SK-N-SH (cell line): ENCODE data around the gene CCR5. TPM values are rescaled to one million over a fixed set of nuclear protein-coding genes. Genes with fewer than 3 reads are reported as not detected.

ENCODE experiments used
- CTCF ChIA-PET: fragments of 300-600, 350-600 bp; formaldehyde crosslinking; extraction: SDS; loops from one replicate; lab custom pipeline; 2021; lab: Yijun Ruan, JAX
- POLR2A ChIA-PET: fragments of 350-600 bp; sonication (Branson Sonifier 250); formaldehyde crosslinking; extraction: SDS; loops from one replicate; lab custom pipeline; 2020; ENCODE audit warnings: antibody characterized with exemption, inconsistent platforms; lab: Yijun Ruan, JAX
- DNase-seq: peaks from one replicate; pipeline ENCODE4 v3.0.0; 2012
- H2AFZ ChIP-seq: fragments of 200-600 bp; sonication (generic); 2 replicates; pipeline ENCODE4 v1.8.1; 2016; ENCODE audit warnings: antibody characterized with exemption, mild to moderate bottlenecking, low read depth
- H3F3A ChIP-seq: fragments of 200-600 bp; sonication (generic); replicated peaks from 2 replicates; pipeline ENCODE3; 2016; ENCODE audit warnings: antibody characterized with exemption, mild to moderate bottlenecking; ENCODE audit not compliant: insufficient read depth
- H3K27ac ChIP-seq, 2 experiments: fragments of 200-500 bp in 1 of 2; fragments of 200-600 bp in 1 of 2; sonication (Bioruptor generic) in 1 of 2; sonication (generic), shearing (Covaris generic) in 1 of 2; 2 replicates each; pipeline versions ENCODE4 v1.5.1 to v1.6.1; 2014 to 2016; ENCODE audit warnings: low read depth in 2 of 2, inconsistent platforms in 1 of 2, low read length in 1 of 2, mild to moderate bottlenecking in 1 of 2, mixed read lengths in 1 of 2
- H3K27me3 ChIP-seq: fragments of 200-600 bp; sonication (generic), shearing (Covaris generic); 2 replicates; pipeline ENCODE4 v1.6.1; 2016; ENCODE audit warnings: mixed run types; ENCODE audit not compliant: insufficient read depth
- H3K36me3 ChIP-seq, 2 experiments: fragments of 200-500 bp in 1 of 2; fragments of 200-600 bp in 1 of 2; sonication (Bioruptor generic) in 1 of 2; sonication (generic) in 1 of 2; replicated peaks in 1 of 2; 2 replicates each; pipeline versions ENCODE3 to v1.5.1; 2014 to 2016; ENCODE audit warnings: low read length in 1 of 2, mild to moderate bottlenecking in 1 of 2; ENCODE audit not compliant: insufficient read depth in 2 of 2, control insufficient read depth in 1 of 2
- H3K4me1 ChIP-seq, 2 experiments: fragments of 200-500 bp in 1 of 2; fragments of 200-600 bp in 1 of 2; sonication (Bioruptor generic) in 1 of 2; sonication (generic), shearing (Covaris generic) in 1 of 2; 2 replicates each; pipeline versions ENCODE4 v1.5.1 to v1.6.1; 2014 to 2016; ENCODE audit warnings: low read depth in 1 of 2, low read length in 1 of 2, mixed run types in 1 of 2; ENCODE audit not compliant: insufficient read depth in 2 of 2, control insufficient read depth in 1 of 2
- H3K4me2 ChIP-seq: fragments of 200-600 bp; sonication (generic), shearing (Covaris generic); 2 replicates; pipeline ENCODE4 v1.6.1; 2017; ENCODE audit warnings: mixed run types
- H3K4me3 ChIP-seq, 2 experiments: fragments of 200-500 bp in 1 of 2; fragments of 200-600 bp in 1 of 2; sonication (Bioruptor generic) in 1 of 2; sonication (generic), shearing (Covaris generic) in 1 of 2; 2 replicates each; pipeline versions ENCODE4 v1.5.1 to v1.8.1; 2014 to 2016; ENCODE audit warnings: low read depth in 2 of 2, inconsistent platforms in 1 of 2, low read length in 1 of 2, mild to moderate bottlenecking in 1 of 2, mixed read lengths in 1 of 2, moderate library complexity in 1 of 2
- H3K79me2 ChIP-seq: fragments of 200-600 bp; sonication (generic); 2 replicates; pipeline ENCODE4 v1.8.1; 2017; ENCODE audit warnings: mild to moderate bottlenecking; ENCODE audit not compliant: insufficient read depth
- H3K9ac ChIP-seq: fragments of 200-600 bp; sonication (generic); 2 replicates; pipeline ENCODE4 v1.6.1; 2017; ENCODE audit warnings: mixed run types
- H3K9me2 ChIP-seq: fragments of 200-600 bp; sonication (generic); 2 replicates; pipeline ENCODE4 v1.6.1; 2017; ENCODE audit warnings: mixed run types
- H3K9me3 ChIP-seq: fragments of 200-600 bp; sonication (generic); 2 replicates; pipeline ENCODE4 v1.6.1; 2017; ENCODE audit warnings: mixed run types, mild to moderate bottlenecking, moderate library complexity
- H4K20me1 ChIP-seq: fragments of 200-600 bp; sonication (generic); 2 replicates; pipeline ENCODE4 v1.6.1; 2017; ENCODE audit warnings: mild to moderate bottlenecking, mixed run types; ENCODE audit not compliant: insufficient read depth
- EP300 ChIP-seq, 2 experiments: IDR thresholded peaks; 2 replicates each; pipeline versions ENCODE4 v1.4.0 to v1.6.1; 2012; ENCODE audit warnings: borderline replicate concordance in 1 of 2, low read depth in 1 of 2, low read length in 1 of 2
- FOXJ3 ChIP-seq: sonication (generic); formaldehyde crosslinking; IDR thresholded peaks from 2 replicates; pipeline ENCODE4 v1.5.1; 2020; ENCODE audit warnings: mild to moderate bottlenecking, missing genetic modification reagents
- FOXM1 ChIP-seq: IDR thresholded peaks from 2 replicates; pipeline ENCODE4 v1.4.0; 2012; ENCODE audit warnings: low read depth, mild to moderate bottlenecking
- GATA2 ChIP-seq: sonication (generic); formaldehyde crosslinking; IDR thresholded peaks from 2 replicates; pipeline ENCODE4 v1.5.0; 2020; ENCODE audit warnings: mild to moderate bottlenecking, missing genetic modification reagents
- MEF2A ChIP-seq: IDR thresholded peaks from 2 replicates; pipeline ENCODE4 v1.4.0; 2012; ENCODE audit warnings: low read depth, borderline replicate concordance
- NFIC ChIP-seq: IDR thresholded peaks from 2 replicates; pipeline ENCODE4 v1.4.0; 2012; ENCODE audit warnings: borderline replicate concordance
- NRF1 ChIP-seq: IDR thresholded peaks from 2 replicates; pipeline ENCODE4 v1.6.1; 2012; ENCODE audit warnings: low read depth, mild to moderate bottlenecking, low read length
- RAD21 ChIP-seq: IDR thresholded peaks from 2 replicates; pipeline ENCODE4 v1.6.1; 2012; ENCODE audit warnings: mild to moderate bottlenecking, low read length
- RCOR1 ChIP-seq: fragments of 150-350 bp; IDR thresholded peaks from 2 replicates; pipeline ENCODE4 v1.6.1; 2017; ENCODE audit warnings: antibody characterized with exemption, low read length
- REST ChIP-seq: IDR thresholded peaks from 2 replicates; pipeline ENCODE4 v1.6.1; 2012; ENCODE audit warnings: mild to moderate bottlenecking, low read depth, low read length, moderate library complexity
- RFX5 ChIP-seq: IDR thresholded peaks from 2 replicates; pipeline ENCODE4 v1.6.1; 2012; ENCODE audit warnings: mild to moderate bottlenecking, improper control_type of control experiment, low read length
- SIN3A ChIP-seq: IDR thresholded peaks from 2 replicates; pipeline ENCODE4 v1.6.1; 2012; ENCODE audit warnings: low read depth, mild to moderate bottlenecking, low read length, moderate library complexity, borderline replicate concordance
- TCF12 ChIP-seq: IDR thresholded peaks from 2 replicates; pipeline ENCODE4 v1.4.0; 2012
- USF2 ChIP-seq: fragments of 150-350 bp; IDR thresholded peaks from 2 replicates; pipeline ENCODE4 v1.6.1; 2017; ENCODE audit warnings: antibody characterized with exemption, low read length, low read depth, borderline replicate concordance
- YY1 ChIP-seq: IDR thresholded peaks from 2 replicates; pipeline ENCODE4 v1.4.0; 2012; ENCODE audit warnings: low read depth, mild to moderate bottlenecking
- WGBS: methylation state at CpG from one replicate; pipeline ENCODE4 v1.1.6; 2017; ENCODE audit warnings: low lambda C conversion rate; 5-methylcytosine and 5-hydroxymethylcytosine counted together
- polyA plus RNA-seq, 3 experiments: library from polyadenylated mRNA; depleted of rRNA; stranded (reverse); fragments of >200 nt; gene quantifications; 2 replicates each; pipeline ENCODE4 v1.2.3, GENCODE V29; 2012

The CCR5 gene
- polyA plus RNA-seq, 1 of the 3 experiments (the other 2 are of a cell fraction): not detected

GRCh38 chr3:46371519-46372340 is 984 bp downstream of the CCR5 start (continued):
- TF ChIP-seq REST (no peak), EP300 (IDR thresholded peaks at IDR 0.05; ENCODE audit: borderline replicate concordance in 1 of 2, low read depth in 1 of 2, low read length in 1 of 2) (no peak), FOXM1 (no peak)

- POLR2A ChIA-PET: no interaction called here
Measured at GRCh38 chr3:46372492-46373359, 2.0 kb downstream of the CCR5 start.

GRCh38 chr3:46374755-46375154 is 4.0 kb downstream of the CCR5 start:
- POLR2A ChIA-PET: no interaction called here
- H3K36me3 ChIP-seq: no peaks in the 10 kb centered on the region
- no peaks in the 10 kb centered on the region for H3K4me1 ChIP-seq
- no peak for DNase-seq
- H2AFZ ChIP-seq: no peak overlapping the region
- H3K4me2 ChIP-seq: no peak overlapping the region
- H3K27me3 ChIP-seq: peaks cover 42% of the 10 kb centered on the region
- no peak overlapping the region for H3K4me3 ChIP-seq
- no peaks in the 10 kb centered on the region for H3K9me2 ChIP-seq
- 0% methylated on average over 3 of the region's 3 CpGs for WGBS
- TF ChIP-seq NFIC (no peak), YY1 (no peak), FOXJ3 (CRISPR knock-in tag) (no peak), TCF12 (no peak), SIN3A (no peak), MEF2A (no peak), USF2 (no peak), RCOR1 (no peak), NRF1 (no peak), FOXM1 (no peak), RFX5 (no peak)
- TF ChIP-seq, all 33 proteins: peak for 0
- peaks cover 3% of the 10 kb centered on the region for H3F3A ChIP-seq
- H3K27ac ChIP-seq: no peak overlapping the region
- CTCF ChIA-PET: interaction anchor here (1.6 kb wide), 1 partner anchor 436 kb away, joined by 5 read pairs; no protein-coding TSS in a partner anchor
- no peaks in the 10 kb centered on the region for H3K9me3 ChIP-seq
- H4K20me1 ChIP-seq: no peaks in the 10 kb centered on the region
- no peaks in the 10 kb centered on the region for H3K79me2 ChIP-seq
- no peak overlapping the region for H3K9ac ChIP-seq

More at GRCh38 chr3:46372492-46373359, 2.0 kb downstream of the CCR5 start:
- Histone ChIP-seq H3K9me2 (no peaks in the 10 kb centered on the region), H3K27me3 (peaks cover 49% of the 10 kb centered on the region), H3K4me1 (no peaks in the 10 kb centered on the region), H3K4me3 (no peak overlapping the region; a peak in 1 of 4 replicates), H3K9ac (no peak overlapping the region), H3K79me2 (no peaks in the 10 kb centered on the region), H3K4me2 (no peak overlapping the region), H3K27ac (no peak overlapping the region), H4K20me1 (no peaks in the 10 kb centered on the region), H3K9me3 (no peaks in the 10 kb centered on the region), H2AFZ (no peak overlapping the region), H3K36me3 (no peaks in the 10 kb centered on the region), H3F3A (peaks cover 3% of the 10 kb centered on the region)
- WGBS: 34% methylated on average over 8 of the region's 9 CpGs
- CTCF ChIA-PET: interaction anchor here (1.2 to 1.5 kb wide), 4 partner anchors 30 to 293 kb away, joined by 3 to 4 read pairs (median 3); no protein-coding TSS in a partner anchor
- no peak for DNase-seq
- peak; percentile 22; the same call in 1 of the 2 replicates for TF ChIP-seq RAD21
- TF ChIP-seq FOXJ3 (CRISPR knock-in tag): no peak
- TF ChIP-seq GATA2 (CRISPR knock-in tag): no peak
